Measurements from ENCODE around the gene USP3.

The USP3 gene

DNA sequence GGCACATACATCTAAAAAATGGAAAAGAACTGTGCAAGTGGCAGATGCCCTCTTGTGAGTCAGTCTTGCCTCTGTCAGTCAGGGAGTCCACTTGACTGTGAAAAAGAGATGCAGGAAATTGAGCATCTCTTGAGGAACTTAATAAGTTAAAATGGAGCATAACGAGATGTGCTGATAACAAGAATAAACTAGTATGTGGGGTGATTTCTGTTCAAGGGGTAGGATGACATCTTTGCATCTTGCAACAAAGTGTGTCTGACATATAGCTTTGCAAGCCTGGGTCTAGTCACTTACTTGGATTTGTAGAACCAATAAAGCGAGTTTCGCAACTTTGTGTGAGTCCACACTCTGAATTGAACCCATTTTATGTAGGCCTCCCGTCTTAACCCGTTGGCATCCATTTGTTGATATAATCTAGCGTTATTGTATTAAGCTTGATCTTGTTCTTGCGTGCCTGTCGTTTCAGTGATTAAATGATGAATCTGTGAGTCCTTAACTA is 2.2 kb downstream of the USP3 start:
- Histone ChIP-seq H3K4ac (ENCODE audit: low read depth, low read length) (no peak overlapping the region), H3K27ac (ENCODE audit: low read depth, low read length) (no peak overlapping the region), H2BK15ac (replicated peaks; ENCODE audit: low read depth) (no peak overlapping the region), H3K9ac (ENCODE audit: low read length) (no peak overlapping the region), H3K4me1 (ENCODE audit: control insufficient read depth, low read depth, low read length) (peaks cover 11% of the 10 kb centered on the region), H3K27me3 (ENCODE audit: insufficient read depth, low read length, poor library complexity) (peaks cover 3% of the 10 kb centered on the region), H2BK120ac (ENCODE audit: low read depth, low read length) (no peak overlapping the region), H2BK5ac (ENCODE audit: low read length) (no peak overlapping the region), H4K5ac (ENCODE audit: low read length) (no peak overlapping the region), H3K79me2 (ENCODE audit: control insufficient read depth, insufficient read depth, low read length) (peaks cover 21% of the 10 kb centered on the region), H4K8ac (ENCODE audit: low read depth, low read length) (no peak overlapping the region), H3K23ac (ENCODE audit: low read length) (no peak overlapping the region), H3K56ac (ENCODE audit: low read length) (no peak overlapping the region), H3K36me3 (ENCODE audit: control insufficient read depth, insufficient read depth, low read length) (no peaks in the 10 kb centered on the region), H2AK5ac (ENCODE audit: low read length) (no peak overlapping the region), H3K79me1 (ENCODE audit: low read length) (peaks cover 12% of the 10 kb centered on the region), H3K4me3 (ENCODE audit: low read length) (no peak overlapping the region), H3K18ac (ENCODE audit: low read length) (no peak overlapping the region), H3K4me2 (ENCODE audit: low read length) (no peak overlapping the region)
- WGBS (ENCODE audit: extremely low coverage, insufficient coverage, low lambda C conversion rate), result no CpG with 5 or more reads among the region's 8 CpGs
- no peak for DNase-seq

- no peak overlapping the region for H4K8ac ChIP-seq (ENCODE audit: low read depth, low read length)
- H2AK5ac ChIP-seq (ENCODE audit: low read length), result no peak overlapping the region
- WGBS (ENCODE audit: extremely low coverage, insufficient coverage, low lambda C conversion rate), result 100% methylated on average over 1 of the region's 2 CpGs
- DNase-seq, result no peak
- H3K23ac ChIP-seq (ENCODE audit: low read length), result no peak overlapping the region
- peaks cover 12% of the 10 kb centered on the region for H3K79me1 ChIP-seq (ENCODE audit: low read length)
- H3K27ac ChIP-seq (ENCODE audit: low read depth, low read length), result no peak overlapping the region
- no peak overlapping the region for H2BK15ac ChIP-seq (replicated peaks; ENCODE audit: low read depth)
- H3K56ac ChIP-seq (ENCODE audit: low read length), result no peak overlapping the region
- no peak overlapping the region for H4K5ac ChIP-seq (ENCODE audit: low read length)
- H3K27me3 ChIP-seq (ENCODE audit: insufficient read depth, low read length, poor library complexity), result no peaks in the 10 kb centered on the region
- H3K79me2 ChIP-seq (ENCODE audit: control insufficient read depth, insufficient read depth, low read length), result peaks cover 26% of the 10 kb centered on the region
- no peak overlapping the region for H3K4ac ChIP-seq (ENCODE audit: low read depth, low read length)
- no peak overlapping the region for H3K4me3 ChIP-seq (ENCODE audit: low read length)
- no peaks in the 10 kb centered on the region for H3K36me3 ChIP-seq (ENCODE audit: control insufficient read depth, insufficient read depth, low read length)
- H3K18ac ChIP-seq (ENCODE audit: low read length), result no peak overlapping the region
- H2BK120ac ChIP-seq (ENCODE audit: low read depth, low read length), result no peak overlapping the region
- peaks cover 4% of the 10 kb centered on the region for H3K4me1 ChIP-seq (ENCODE audit: control insufficient read depth, low read depth, low read length)
- H2BK5ac ChIP-seq (ENCODE audit: low read length), result no peak overlapping the region
- no peak overlapping the region for H3K4me2 ChIP-seq (ENCODE audit: low read length)
- no peak overlapping the region for H3K9ac ChIP-seq (ENCODE audit: low read length)
These were observed 3.8 kb downstream of the USP3 start for GRCh38 chr15:63507878-63508818.

- no peak overlapping the region for H3K4me2 ChIP-seq (ENCODE audit: low read length)
- H3K36me3 ChIP-seq (ENCODE audit: control insufficient read depth, insufficient read depth, low read length), result no peaks in the 10 kb centered on the region
- H3K56ac ChIP-seq (ENCODE audit: low read length), result no peak overlapping the region
- H3K79me1 ChIP-seq (ENCODE audit: low read length), result peaks cover 12% of the 10 kb centered on the region
- no peak for DNase-seq
- peaks cover 28% of the 10 kb centered on the region for H3K79me2 ChIP-seq (ENCODE audit: control insufficient read depth, insufficient read depth, low read length)
- no peak overlapping the region for H2BK5ac ChIP-seq (ENCODE audit: low read length)
- peaks cover 4% of the 10 kb centered on the region for H3K4me1 ChIP-seq (ENCODE audit: control insufficient read depth, low read depth, low read length)
- no peak overlapping the region for H3K23ac ChIP-seq (ENCODE audit: low read length)
- no peak overlapping the region for H3K27ac ChIP-seq (ENCODE audit: low read depth, low read length)
- H4K8ac ChIP-seq (ENCODE audit: low read depth, low read length), result no peak overlapping the region
- H4K5ac ChIP-seq (ENCODE audit: low read length), result no peak overlapping the region
- H3K4ac ChIP-seq (ENCODE audit: low read depth, low read length), result no peak overlapping the region
- H3K9ac ChIP-seq (ENCODE audit: low read length), result no peak overlapping the region
- no peaks in the 10 kb centered on the region for H3K27me3 ChIP-seq (ENCODE audit: insufficient read depth, low read length, poor library complexity)
- H3K18ac ChIP-seq (ENCODE audit: low read length), result no peak overlapping the region
- no CpG with 5 or more reads among the region's 6 CpGs for WGBS (ENCODE audit: extremely low coverage, insufficient coverage, low lambda C conversion rate)
- H2BK15ac ChIP-seq (replicated peaks; ENCODE audit: low read depth), result no peak overlapping the region
- H2AK5ac ChIP-seq (ENCODE audit: low read length), result no peak overlapping the region
- H2BK120ac ChIP-seq (ENCODE audit: low read depth, low read length), result no peak overlapping the region
- H3K4me3 ChIP-seq (ENCODE audit: low read length), result no peak overlapping the region
These were observed 4.9 kb downstream of the USP3 start for GRCh38 chr15:63509056-63509954.

DNA sequence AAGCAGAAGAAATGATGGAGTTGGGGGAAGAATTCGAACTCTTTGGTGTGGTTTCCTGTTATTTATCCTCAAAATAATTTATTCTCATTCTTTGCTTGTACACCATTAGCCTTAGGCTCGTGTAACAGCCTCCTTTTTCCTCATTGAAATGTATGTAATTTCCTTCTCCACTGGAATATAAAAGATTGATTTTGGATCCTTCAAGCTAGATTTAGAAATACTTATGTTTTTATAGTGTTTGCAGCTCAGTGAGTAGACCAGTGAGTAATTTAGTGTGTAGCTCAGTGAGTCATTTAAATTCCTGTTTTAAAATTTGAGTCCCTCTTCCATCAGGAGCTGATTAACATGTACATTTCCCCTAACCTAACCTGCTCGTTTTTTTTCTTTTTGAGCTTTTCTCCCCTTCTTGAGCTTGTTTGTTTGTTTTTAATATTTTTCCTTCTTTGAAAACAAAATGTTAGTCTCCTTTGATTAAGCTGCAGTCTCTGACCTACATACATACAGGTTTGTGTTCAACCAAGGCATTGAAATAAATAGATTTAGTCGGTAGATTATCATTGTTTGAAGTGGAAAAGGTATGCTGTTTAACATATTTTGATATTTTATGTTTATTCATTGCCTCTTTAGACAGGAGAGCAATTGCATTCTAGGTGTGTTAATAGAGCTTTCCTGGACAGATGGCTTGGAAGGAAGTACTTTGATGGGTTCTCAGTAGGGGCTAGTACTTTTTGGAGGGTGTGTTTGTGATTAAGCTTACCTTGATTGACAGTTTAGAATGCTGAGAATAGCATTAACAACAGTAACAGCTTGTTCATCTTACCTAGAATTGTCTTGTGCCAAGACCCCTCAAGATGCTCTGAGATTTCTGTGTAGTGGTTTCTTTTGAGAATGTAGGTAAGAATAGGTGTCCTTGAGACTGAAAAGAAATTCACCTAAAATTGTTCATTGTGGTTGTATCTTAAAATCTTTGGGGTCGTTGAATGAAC is 5.9 kb downstream of the USP3 start:
- no peak overlapping the region for H3K4ac ChIP-seq (ENCODE audit: low read depth, low read length)
- WGBS (ENCODE audit: extremely low coverage, insufficient coverage, low lambda C conversion rate), result no CpG with 5 or more reads among the region's 5 CpGs
- no peak overlapping the region for H2BK5ac ChIP-seq (ENCODE audit: low read length)
- H3K4me2 ChIP-seq (ENCODE audit: low read length), result no peak overlapping the region
- H3K4me1 ChIP-seq (ENCODE audit: control insufficient read depth, low read depth, low read length), result peaks cover 4% of the 10 kb centered on the region
- no peak overlapping the region for H3K18ac ChIP-seq (ENCODE audit: low read length)
- no peak overlapping the region for H3K23ac ChIP-seq (ENCODE audit: low read length)
- H3K79me1 ChIP-seq (ENCODE audit: low read length), result peaks cover 13% of the 10 kb centered on the region
- no peak overlapping the region for H3K4me3 ChIP-seq (ENCODE audit: low read length)
- H3K79me2 ChIP-seq (ENCODE audit: control insufficient read depth, insufficient read depth, low read length), result peaks cover 30% of the 10 kb centered on the region
- H4K8ac ChIP-seq (ENCODE audit: low read depth, low read length), result no peak overlapping the region
- H4K5ac ChIP-seq (ENCODE audit: low read length), result no peak overlapping the region
- H3K27ac ChIP-seq (ENCODE audit: low read depth, low read length), result no peak overlapping the region
- no peaks in the 10 kb centered on the region for H3K36me3 ChIP-seq (ENCODE audit: control insufficient read depth, insufficient read depth, low read length)
- H2AK5ac ChIP-seq (ENCODE audit: low read length), result no peak overlapping the region
- DNase-seq, result no peak
- no peak overlapping the region for H2BK120ac ChIP-seq (ENCODE audit: low read depth, low read length)
- H2BK15ac ChIP-seq (replicated peaks; ENCODE audit: low read depth), result no peak overlapping the region
- no peaks in the 10 kb centered on the region for H3K27me3 ChIP-seq (ENCODE audit: insufficient read depth, low read length, poor library complexity)
- H3K56ac ChIP-seq (ENCODE audit: low read length), result no peak overlapping the region
- H3K9ac ChIP-seq (ENCODE audit: low read length), result no peak overlapping the region

GRCh38 chr15:63512148-63512547 is 7.8 kb downstream of the USP3 start:
- Histone ChIP-seq H3K4me3 (ENCODE audit: low read length) (no peak overlapping the region), H4K5ac (ENCODE audit: low read length) (no peak overlapping the region), H4K8ac (ENCODE audit: low read depth, low read length) (no peak overlapping the region), H3K23ac (ENCODE audit: low read length) (no peak overlapping the region), H2AK5ac (ENCODE audit: low read length) (no peak overlapping the region), H3K79me1 (ENCODE audit: low read length) (peaks cover 5% of the 10 kb centered on the region), H3K27ac (ENCODE audit: low read depth, low read length) (no peak overlapping the region), H2BK15ac (replicated peaks; ENCODE audit: low read depth) (no peak overlapping the region), H3K27me3 (ENCODE audit: insufficient read depth, low read length, poor library complexity) (no peaks in the 10 kb centered on the region), H3K4ac (ENCODE audit: low read depth, low read length) (no peak overlapping the region), H3K36me3 (ENCODE audit: control insufficient read depth, insufficient read depth, low read length) (no peaks in the 10 kb centered on the region), H2BK5ac (ENCODE audit: low read length) (no peak overlapping the region), H3K4me2 (ENCODE audit: low read length) (no peak overlapping the region), H3K9ac (ENCODE audit: low read length) (no peak overlapping the region), H2BK120ac (ENCODE audit: low read depth, low read length) (no peak overlapping the region), H3K18ac (ENCODE audit: low read length) (no peak overlapping the region), H3K56ac (ENCODE audit: low read length) (no peak overlapping the region), H3K4me1 (ENCODE audit: control insufficient read depth, low read depth, low read length) (no peaks in the 10 kb centered on the region), H3K79me2 (ENCODE audit: control insufficient read depth, insufficient read depth, low read length) (peaks cover 18% of the 10 kb centered on the region)
- DNase-seq, result no peak
- WGBS (ENCODE audit: extremely low coverage, insufficient coverage, low lambda C conversion rate), result no CpG with 5 or more reads among the region's 5 CpGs
